Activated B cell treated with CpG ODN at 0.5 μM for 24 hours (primary cell): ENCODE data around the gene VPS26C. TPM values are rescaled to one million over a fixed set of nuclear protein-coding genes. Genes with fewer than 3 reads are reported as not detected.
"Not testable (repeated sequence)": the region's sequence is repeated elsewhere in the genome, so short reads cannot be mapped to it uniquely, and the experiment has no call there.

Experiments used
- ATAC-seq: fragments of 200-7000 bp; cut with Tn5 transposase; one replicate; pipeline ENCODE4 v1.10.0; 2021; ENCODE audit warnings: low read depth, mild to moderate bottlenecking, moderate library complexity
- CTCF ChIA-PET: fragments of 350-600 bp; sonication (Branson Sonifier 250); formaldehyde crosslinking; loops from one replicate; lab custom pipeline; 2021; ENCODE audit warnings: antibody characterized with exemption; lab: Charles Lee
- POLR2A ChIA-PET: fragments of 350-600 bp; sonication (Branson Sonifier 250); formaldehyde crosslinking; loops from one replicate; lab custom pipeline; 2021; ENCODE audit warnings: antibody characterized with exemption; lab: Charles Lee
- DNase-seq: peaks from one replicate; pipeline ENCODE4 v3.0.0; 2022
- H3K27ac Mint-ChIP-seq: one replicate; pipeline ENCODE4 v1.8.0; 2020; ENCODE audit warnings: mixed read lengths
- H3K27me3 Mint-ChIP-seq: one replicate; pipeline ENCODE4 v1.8.0; 2021; ENCODE audit warnings: mixed read lengths
- H3K36me3 Mint-ChIP-seq: one replicate; pipeline ENCODE4 v1.8.0; 2021; ENCODE audit warnings: low read depth, mixed read lengths
- H3K4me1 Mint-ChIP-seq: one replicate; pipeline ENCODE4 v1.8.0; 2021; ENCODE audit warnings: mixed read lengths
- H3K4me3 Mint-ChIP-seq: one replicate; pipeline ENCODE4 v1.8.0; 2020; ENCODE audit warnings: mild to moderate bottlenecking, mixed read lengths
- H3K9me3 Mint-ChIP-seq: one replicate; pipeline ENCODE4 v1.8.0; 2020; ENCODE audit warnings: mixed read lengths
- intact Hi-C: fragments of 100-400 bp; cut with micrococcal nuclease; formaldehyde crosslinking; loops from one replicate; pipeline ENCODE4 v1.15.1; 2024
- total RNA-seq: library from RNA; stranded (reverse); gene quantifications from 2 replicates; pipeline ENCODE4 v1.2.3, GENCODE V29; 2022
- TF ChIP-seq, protein P1 (sequence below): fragments of 200-600 bp; IDR thresholded peaks from one replicate; pipeline ENCODE4 v1.8.0; 2022; ENCODE audit warnings: antibody characterized with exemption, mild to moderate bottlenecking

The VPS26C gene
- total RNA-seq, 1 donor from 2014 or later = 45.2 TPM

DNA sequence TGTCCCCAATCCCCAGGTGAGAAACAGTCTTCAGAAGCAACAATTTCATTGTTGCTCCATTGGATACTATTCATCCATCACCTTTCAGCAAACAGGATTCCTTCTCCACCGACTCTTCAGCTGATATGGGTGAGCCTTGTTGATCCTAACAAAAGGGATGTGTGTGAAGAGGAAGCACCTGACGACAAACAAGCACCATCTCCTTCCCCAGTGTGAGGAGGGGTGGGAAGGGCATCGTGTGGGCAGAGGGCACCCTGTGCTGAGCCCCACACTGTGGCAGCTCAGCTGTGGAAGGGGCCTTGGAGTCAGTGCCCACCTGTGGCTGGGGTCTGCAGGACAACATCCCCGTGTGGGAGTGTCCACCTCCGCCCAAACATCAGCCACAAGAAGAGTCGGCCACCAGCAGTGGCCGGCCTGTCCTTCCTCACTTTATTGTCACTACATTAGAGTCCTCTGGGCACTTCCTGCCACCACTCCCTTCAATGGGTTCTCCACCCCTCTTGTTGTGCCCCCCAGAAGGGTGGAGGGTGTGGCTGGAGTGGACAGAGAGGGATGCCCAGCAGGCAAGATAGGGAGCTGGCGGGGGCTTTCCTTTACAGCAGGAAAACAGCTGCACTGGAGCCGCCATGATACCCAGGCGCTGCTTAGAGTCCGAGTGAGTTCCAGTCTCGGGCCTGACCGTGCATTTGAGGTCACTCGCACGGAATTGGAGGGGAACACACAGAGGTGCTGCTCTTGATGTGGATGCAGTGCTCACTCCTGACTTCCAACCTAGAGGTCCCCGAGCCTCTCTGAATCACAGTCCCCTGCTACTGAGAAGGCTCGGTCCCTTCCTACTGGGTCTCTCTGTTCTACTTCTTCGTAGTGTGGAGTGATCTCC is 40.9 kb downstream of the VPS26C start:
- no peak for ATAC-seq
- H3K4me3 Mint-ChIP-seq = no peak overlapping the region
- POLR2A ChIA-PET = interaction anchor here (0.6 kb wide), 1 partner anchor 120 kb away, joined by 3 read pairs; no protein-coding TSS in a partner anchor

DNA sequence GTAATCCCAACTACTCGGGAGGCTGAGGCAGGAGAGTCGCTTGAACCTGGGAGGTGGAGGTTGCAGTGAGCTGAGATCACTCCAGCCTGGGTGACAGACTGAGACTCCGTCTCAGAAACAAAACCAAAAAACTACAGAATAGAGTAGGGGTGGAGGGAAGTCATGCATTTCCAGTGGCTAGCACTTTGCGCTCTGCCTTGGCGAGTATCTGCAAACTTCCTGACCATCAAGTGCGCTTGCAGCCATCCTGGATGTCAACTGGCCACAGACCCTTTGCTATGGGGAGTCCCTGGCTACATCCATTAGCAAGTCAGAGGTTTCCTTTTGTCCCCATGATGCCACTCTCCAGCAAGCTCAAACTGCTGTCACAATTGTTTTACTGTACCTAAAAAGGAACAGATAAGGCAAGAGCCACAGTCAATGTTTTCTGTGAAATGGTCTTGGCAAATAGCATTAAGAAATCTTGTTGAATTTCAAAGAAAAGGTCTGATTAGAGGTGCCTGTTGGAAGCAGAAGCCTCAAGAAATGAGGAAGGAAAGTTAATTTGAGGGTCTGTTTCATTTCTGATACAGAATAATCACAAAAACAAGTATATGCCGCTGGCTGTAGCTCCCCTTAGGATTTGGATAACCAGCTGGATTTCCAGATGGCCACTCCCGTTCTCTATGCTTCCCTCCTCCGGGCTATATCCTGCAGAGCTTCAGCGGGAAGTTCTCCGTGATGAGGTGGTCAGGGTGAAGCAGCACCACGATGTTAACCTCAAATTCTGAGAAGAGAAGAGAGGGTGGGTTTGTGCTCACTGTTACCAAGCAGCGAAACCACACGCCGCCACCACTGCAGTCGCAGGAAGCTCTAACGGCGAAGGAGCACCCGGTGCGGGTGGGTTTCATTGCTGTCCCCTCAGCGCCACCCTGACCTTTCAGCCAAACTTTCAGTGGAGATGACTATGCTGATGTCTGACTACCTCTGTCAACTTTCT is 42.0 kb downstream of the VPS26C start:
- H3K4me1 Mint-ChIP-seq = peaks cover 25% of the 10 kb centered on the region

More for the DNA sequence above, 40.9 kb downstream of the VPS26C start:
- TF ChIP-seq, protein P1, sequence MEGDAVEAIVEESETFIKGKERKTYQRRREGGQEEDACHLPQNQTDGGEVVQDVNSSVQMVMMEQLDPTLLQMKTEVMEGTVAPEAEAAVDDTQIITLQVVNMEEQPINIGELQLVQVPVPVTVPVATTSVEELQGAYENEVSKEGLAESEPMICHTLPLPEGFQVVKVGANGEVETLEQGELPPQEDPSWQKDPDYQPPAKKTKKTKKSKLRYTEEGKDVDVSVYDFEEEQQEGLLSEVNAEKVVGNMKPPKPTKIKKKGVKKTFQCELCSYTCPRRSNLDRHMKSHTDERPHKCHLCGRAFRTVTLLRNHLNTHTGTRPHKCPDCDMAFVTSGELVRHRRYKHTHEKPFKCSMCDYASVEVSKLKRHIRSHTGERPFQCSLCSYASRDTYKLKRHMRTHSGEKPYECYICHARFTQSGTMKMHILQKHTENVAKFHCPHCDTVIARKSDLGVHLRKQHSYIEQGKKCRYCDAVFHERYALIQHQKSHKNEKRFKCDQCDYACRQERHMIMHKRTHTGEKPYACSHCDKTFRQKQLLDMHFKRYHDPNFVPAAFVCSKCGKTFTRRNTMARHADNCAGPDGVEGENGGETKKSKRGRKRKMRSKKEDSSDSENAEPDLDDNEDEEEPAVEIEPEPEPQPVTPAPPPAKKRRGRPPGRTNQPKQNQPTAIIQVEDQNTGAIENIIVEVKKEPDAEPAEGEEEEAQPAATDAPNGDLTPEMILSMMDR = no peak
- CTCF ChIA-PET = no interaction called here
- intact Hi-C loops = no loop called here
- Mint-ChIP-seq H3K36me3 (peaks cover 76% of the 10 kb centered on the region), H3K9me3 (no peaks in the 10 kb centered on the region), H3K4me1 (peaks cover 17% of the 10 kb centered on the region), H3K27ac (peak overlapping the region; percentile 67), H3K27me3 (no peaks in the 10 kb centered on the region)
- DNase-seq = no peak

DNA sequence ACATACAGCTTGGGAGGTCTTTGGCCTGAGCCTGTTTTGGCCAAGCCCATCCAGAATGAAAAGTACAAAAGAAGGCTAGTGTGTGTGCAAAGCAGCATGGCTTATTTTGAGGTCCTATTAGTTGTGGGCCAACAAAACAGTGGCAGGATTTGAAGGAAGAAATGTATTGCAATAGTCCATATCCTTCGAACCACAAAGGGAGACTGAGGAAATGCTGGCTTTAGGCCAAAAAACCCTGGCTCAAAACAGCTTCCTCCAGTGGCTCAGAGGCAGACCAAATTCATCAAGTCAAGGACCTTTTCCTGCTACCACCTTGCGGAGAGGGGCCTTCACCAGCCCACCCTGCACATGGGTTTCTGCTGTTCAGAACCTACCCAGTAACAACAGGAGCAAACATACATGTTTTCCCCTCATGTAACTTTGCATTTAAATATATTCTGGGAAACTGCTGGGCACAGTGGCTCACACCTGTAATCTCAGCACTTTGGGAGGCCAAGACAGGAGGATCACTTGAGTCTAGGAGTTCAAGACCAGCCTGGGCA is 43.3 kb downstream of the VPS26C start:
- TF ChIP-seq, protein P1 = no peak
- POLR2A ChIA-PET = interaction anchor here (0.6 kb wide), 1 partner anchor 261 kb away, joined by 4 read pairs; no protein-coding TSS in a partner anchor
- H3K4me1 Mint-ChIP-seq = peaks cover 31% of the 10 kb centered on the region
- H3K9me3 Mint-ChIP-seq = no peaks in the 10 kb centered on the region
- H3K27ac Mint-ChIP-seq = no peak overlapping the region
- DNase-seq (no peak), ATAC-seq (no peak)
- H3K36me3 Mint-ChIP-seq = peaks cover 58% of the 10 kb centered on the region
- intact Hi-C loops = no loop called here
- CTCF ChIA-PET = no interaction called here
- H3K27me3 Mint-ChIP-seq = no peaks in the 10 kb centered on the region
- H3K4me3 Mint-ChIP-seq = no peak overlapping the region

More for the DNA sequence above, 42.0 kb downstream of the VPS26C start:
- DNase-seq = no peak
- TF ChIP-seq, protein P1 = no peak
- ATAC-seq = no peak
- ChIA-PET CTCF (no interaction called here), POLR2A (interaction anchor here (0.6 to 0.9 kb wide), 2 partner anchors 42 to 119 kb away, joined by 3 read pairs; partner anchors contain the start of gene VPS26C)
- H3K36me3 Mint-ChIP-seq = peaks cover 70% of the 10 kb centered on the region
- H3K9me3 Mint-ChIP-seq = no peaks in the 10 kb centered on the region
- peak overlapping the region; percentile 67 for H3K27ac Mint-ChIP-seq
- H3K4me3 Mint-ChIP-seq = no peak overlapping the region
- H3K27me3 Mint-ChIP-seq = no peaks in the 10 kb centered on the region
- intact Hi-C loops = no loop called here

DNA sequence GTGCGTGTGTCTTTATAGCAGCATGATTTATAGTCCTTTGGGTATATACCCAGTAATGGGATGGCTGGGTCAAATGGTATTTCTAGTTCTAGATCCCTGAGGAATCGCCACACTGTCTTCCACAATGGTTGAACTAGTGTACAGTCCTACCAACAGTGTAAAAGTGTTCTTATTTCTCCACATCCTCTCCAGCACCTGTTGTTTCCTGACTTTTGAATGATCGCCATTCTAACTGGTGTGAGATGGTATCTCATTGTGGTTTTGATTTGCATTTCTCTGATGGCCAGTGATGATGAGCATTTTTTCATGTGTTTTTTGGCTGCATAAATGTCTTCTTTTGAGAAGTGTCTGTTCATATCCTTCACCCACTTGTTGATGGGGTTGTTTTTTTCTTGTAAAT is 44.9 kb downstream of the VPS26C start:
- ATAC-seq, H3K27me3 Mint-ChIP-seq, H3K27ac Mint-ChIP-seq, POLR2A ChIA-PET, H3K9me3 Mint-ChIP-seq, H3K4me3 Mint-ChIP-seq, CTCF ChIA-PET, DNase-seq, intact Hi-C loops: not testable (repeated sequence)
- H3K4me1 Mint-ChIP-seq = peaks cover 31% of the 10 kb centered on the region
- peaks cover 44% of the 10 kb centered on the region for H3K36me3 Mint-ChIP-seq
